Activated CD8-positive, alpha-beta memory T cell treated with anti-CD3 and anti-CD28 coated beads, Interleukin-2, amount 50 U/mL, for 24 hours (primary cell): ENCODE data around the gene COX19.
A peak's percentile ranks its signal among the peaks of the same experiment; 100 is the strongest.
"Not testable (repeated sequence)": the region's sequence is repeated elsewhere in the genome, so short reads cannot be mapped to it uniquely, and the experiment has no call there.

Experiments
- DNase-seq: peaks from one replicate; pipeline ENCODE4 v3.0.0-alpha.2; 2020; ENCODE audit errors: extremely low read depth

The COX19 gene

DNA sequence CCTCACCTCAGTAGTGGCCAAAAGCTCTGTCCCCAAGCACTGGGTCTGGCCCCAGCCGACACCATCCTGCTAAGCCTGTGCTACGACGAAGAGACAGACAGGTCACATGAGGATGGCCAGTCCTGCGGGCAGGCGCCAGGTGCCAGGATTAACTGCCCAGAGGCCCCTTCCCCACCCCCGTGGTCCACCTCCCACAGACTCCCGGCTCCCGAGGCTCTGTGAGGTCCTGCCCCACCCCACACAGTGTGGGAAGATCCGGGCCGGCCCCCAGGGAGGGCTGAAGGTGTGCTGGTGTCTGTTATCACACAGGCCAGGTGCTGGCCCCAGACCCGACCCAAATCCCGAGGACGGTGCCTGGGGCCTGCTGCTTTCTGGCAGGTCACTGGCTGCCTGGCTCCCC, 34.9 kb upstream of the COX19 start:
- DNase-seq: no peak

DNA sequence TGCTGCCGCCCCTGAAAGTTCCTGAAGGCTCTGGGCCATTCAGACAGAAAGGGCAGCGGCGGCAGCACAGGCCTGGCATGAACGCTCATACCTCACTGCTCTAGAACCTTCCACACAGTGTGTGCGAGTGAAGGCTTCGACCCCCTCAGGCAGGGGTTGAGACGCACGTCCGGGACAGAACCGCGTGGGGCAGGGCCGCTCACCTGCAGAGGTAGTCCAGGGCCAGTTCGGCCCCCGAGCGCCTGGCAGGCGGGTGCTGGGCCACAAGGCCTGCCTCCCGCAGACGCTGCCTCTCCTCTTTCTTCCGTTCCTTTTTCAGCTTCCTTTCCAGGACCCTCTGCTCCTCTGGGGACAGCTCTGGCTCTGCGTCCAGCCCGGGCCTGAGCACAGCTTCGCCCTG, 34.4 kb upstream of the COX19 start:
- DNase-seq: no peak

DNA sequence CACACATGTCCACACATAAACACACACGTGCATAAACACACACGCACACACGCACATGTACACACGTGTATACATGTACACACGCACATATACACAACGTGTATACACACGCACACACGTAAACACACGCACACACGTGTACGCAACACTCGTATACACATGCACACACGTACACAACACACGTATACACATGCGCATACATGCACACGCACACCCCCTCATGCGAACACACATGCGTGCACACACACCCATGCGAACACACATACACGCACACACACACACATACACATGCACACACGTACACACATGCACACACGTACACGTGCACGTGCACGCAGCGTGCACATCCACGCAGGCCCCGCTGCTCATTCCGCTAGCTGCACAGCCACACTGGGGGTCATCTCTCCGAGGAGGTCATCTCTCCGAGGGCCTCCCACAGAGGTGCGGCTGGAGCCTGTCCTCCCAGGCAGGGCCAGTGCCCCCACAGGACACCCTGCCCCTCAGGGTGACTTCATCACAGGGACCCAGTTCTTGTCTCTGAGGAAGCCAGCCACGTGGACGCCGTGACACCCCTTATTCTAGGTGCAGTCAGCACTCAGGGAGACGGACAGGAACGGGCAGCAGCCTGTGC, 33.5 kb upstream of the COX19 start:
- no peak for DNase-seq

DNA sequence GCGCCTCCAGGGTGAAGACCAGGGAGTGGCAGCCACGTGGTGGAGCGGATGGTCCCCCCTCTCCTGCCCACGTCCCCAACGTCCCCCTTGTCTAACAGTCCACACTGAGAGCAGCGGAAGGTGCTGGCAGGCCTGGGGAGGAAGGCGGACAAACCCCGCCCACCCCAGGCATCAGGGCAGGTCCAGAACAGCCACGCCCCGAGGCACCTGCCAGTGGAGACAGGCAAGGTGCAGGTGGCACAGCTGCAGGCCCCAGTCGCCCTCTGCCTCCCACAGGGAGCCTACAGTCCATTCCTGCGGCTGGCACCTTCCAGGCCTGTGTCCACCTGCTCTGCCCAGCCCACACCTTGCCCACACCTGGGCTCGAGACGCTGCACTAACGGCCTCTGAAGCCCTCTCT, 32.6 kb upstream of the COX19 start:
- no peak for DNase-seq

DNA sequence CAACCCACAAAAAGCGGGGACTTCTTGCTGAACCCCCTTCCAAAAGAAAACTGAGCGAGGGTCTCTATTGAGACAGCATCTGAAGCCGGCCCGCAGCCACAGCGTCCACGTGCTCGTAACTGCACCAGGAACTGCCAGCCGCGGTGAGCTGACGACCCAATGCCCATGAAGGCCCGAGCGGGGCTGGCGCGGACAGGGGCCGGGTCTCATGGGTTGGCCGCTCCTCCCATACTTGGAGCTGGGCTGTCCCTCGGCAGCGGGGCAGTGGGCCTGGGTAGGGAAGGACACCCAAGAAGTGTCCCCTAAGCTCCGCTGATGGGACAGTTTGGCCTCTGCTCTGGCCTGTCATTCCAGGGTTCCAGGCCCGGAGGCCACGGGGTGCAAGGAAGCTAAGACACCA, 30.0 kb upstream of the COX19 start:
- no peak for DNase-seq

DNA sequence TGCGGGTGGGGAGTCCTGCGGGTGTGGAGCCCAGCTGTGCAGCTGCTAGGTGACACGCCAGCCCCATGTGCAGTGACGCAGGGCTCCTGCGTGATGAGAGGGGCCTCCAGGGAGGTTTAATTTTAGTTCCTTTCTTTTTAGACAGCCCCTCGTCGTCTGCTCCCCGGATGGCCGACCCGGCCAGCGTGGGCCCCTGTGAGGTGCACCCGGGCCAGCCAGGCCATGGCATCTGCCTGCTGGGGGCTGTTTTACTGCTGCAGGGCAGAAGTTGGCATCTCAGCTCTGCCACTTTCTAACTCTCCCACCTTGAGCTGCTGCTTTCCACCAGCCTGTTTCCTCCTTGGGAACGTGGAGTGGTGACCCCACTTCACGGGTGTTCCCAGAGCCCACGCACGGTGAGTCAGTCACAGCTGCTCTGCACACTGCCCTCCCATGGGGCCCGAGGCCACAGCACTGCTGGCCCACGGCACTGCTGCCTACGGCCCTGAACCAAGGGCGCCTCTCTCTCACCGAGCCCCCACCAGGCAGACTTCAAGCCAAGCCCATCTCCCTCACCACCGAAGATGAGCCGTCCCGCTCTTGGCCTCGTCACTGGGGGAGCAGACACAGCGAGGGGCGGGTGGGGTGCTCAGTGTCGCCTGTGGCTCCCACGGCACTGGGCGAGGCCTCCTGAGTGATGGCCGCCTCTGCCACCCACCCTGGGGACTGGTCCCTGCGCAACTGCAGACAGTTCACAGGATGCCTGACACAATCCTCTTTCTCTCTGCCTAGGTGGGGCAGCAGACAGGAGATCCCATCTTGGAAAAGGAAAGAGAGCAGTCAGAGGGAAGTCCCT, 28.9 kb upstream of the COX19 start:
- no peak for DNase-seq

DNA sequence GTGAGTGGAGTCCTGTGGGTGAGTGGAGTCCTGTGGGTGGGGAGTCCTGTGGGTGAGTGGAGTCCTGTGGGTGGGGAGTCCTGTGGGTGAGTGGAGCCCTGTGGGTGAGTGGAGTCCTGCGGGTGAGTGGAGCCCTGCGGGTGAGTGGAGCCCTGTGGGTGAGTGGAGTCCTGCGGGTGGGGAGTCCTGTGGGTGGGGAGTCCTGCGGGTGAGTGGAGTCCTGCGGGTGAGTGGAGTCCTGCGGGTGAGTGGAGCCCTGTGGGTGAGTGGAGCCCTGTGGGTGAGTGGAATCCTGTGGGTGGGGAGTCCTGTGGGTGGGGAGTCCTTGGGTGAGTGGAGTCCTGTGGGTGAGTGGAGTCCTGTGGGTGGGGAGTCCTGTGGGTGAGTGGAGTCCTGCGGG, 27.1 kb upstream of the COX19 start:
- not testable (repeated sequence) for DNase-seq

DNA sequence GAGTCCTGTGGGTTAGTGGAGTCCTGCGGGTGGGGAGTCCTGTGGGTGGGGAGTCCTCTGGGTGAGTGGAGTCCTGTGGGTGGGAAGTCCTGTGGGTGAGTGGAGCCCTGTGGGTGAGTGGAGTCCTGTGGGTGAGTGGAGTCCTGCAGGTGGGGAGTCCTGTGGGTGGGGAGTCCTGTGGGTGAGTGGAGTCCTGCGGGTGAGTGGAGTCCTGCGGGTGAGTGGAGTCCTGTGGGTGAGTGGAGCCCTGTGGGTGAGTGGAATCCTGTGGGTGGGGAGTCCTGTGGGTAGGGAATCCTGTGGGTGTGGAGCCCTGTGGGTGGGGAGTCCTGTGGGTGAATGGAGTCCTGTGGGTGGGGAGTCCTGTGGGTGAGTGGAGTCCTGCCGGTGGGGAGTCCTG, 26.7 kb upstream of the COX19 start:
- DNase-seq: not testable (repeated sequence)

DNA sequence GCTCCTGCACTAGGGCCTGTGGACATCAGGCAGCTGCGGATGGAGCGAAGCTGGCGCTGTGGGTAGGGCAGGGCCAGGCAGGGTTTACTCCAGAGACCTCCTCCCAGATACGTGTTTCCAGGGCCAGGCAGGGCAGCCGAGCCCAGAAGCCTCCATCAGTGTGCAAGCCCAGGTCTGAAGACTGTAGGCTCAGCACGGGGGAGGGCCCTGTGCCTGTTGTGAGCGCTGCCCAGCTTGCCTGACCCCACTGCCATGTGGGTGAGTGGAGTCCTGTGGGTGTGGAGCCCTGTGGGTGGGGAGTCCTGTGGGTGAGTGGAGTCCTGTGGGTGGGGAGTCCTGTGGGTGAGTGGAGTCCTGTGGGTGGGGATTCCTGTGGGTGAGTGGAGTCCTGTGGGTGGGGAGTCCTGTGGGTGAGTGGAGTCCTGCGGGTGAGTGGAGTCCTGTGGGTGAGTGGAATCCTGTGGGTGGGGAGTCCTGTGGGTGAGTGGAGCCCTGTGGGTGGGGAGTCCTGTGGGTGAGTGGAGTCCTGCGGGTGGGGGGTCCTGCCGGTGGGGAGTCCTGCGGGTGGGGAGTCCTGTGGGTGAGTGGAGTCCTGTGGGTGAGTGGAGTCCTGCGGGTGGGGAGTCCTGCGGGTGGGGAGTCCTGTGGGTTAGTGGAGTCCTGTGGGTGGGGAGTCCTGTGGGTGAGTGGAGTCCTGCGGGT, 25.9 kb upstream of the COX19 start:
- not testable (repeated sequence) for DNase-seq

DNA sequence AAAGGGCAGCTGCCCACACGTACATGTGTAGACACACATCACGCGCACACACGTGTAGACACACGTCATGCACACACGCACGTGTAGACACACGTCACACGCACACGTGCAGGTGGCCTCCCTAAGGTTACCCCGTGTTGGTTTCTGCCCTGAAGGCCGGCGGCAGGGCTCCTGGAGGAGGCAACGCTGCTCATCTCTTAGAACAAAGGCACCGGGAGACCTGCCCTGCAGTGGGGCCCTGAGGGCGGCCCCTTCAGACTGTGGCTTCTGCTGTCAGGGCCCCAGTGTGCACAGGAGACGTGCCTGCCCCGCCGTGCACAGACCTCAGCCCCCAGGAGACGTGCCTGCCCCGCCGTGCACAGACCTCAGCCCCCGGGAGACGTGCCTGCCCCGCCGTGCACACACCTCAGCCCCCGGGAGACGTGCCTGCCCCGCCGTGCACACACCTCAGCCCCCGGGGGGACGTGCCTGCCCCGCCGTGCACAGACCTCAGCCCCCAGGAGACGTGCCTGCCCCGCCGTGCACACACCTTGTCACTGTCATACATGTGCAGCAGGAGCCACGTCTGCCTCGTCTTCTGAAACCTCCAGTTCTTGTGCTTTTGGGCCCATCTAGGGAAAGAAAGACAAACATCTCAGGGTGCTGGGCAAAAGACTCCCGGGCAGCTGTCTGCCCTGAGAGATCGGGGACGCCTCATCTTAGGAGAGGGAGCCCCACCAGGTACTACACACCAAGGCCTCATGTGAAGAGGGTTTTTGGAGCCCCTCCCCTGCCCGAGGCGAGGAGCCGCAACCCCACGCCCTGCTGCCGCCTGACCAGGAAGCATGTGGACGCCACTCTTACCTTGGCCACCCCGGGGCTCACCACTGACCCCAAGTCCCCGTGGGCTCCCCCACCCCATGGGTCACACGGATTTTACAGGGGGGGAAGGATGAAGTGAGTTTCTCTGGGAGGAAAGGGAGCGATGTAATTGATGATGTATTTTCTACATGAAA, 24.9 kb upstream of the COX19 start:
- no peak for DNase-seq

DNA sequence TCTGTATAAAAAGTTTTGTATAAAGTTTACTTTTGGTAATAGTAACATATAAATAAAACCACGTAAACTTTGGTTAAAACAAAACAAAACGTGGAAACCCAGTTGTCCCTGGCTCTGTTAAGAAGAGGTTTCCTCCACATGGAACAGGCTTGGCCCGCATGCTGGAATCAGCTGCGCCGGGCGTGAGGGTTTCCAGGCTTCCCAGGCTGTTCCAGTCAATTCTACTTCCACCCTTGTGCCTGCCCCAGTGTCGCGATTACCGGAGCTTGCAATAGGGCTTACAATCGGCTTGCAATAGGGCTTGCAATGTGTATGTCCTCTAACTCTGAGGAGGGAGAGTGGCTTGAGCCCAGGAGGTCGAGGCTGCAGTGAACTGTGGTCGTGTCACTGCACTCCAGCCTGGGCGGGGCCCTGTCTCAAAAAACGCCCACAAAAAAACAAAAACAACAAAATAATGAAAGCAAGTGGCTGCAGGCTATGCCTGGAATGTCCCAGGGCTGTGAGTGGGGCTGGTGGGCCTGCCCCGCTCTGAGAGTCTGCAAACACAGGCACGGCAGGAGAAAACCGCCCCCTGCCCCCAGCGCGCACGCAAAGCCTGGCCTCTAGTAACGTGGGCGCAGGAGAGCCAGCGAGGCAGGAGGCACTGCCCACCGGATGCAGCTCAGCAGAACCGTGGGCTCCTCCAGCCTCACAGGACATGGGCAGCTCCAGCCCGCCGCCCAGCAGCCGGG, 24.0 kb upstream of the COX19 start:
- no peak for DNase-seq

DNA sequence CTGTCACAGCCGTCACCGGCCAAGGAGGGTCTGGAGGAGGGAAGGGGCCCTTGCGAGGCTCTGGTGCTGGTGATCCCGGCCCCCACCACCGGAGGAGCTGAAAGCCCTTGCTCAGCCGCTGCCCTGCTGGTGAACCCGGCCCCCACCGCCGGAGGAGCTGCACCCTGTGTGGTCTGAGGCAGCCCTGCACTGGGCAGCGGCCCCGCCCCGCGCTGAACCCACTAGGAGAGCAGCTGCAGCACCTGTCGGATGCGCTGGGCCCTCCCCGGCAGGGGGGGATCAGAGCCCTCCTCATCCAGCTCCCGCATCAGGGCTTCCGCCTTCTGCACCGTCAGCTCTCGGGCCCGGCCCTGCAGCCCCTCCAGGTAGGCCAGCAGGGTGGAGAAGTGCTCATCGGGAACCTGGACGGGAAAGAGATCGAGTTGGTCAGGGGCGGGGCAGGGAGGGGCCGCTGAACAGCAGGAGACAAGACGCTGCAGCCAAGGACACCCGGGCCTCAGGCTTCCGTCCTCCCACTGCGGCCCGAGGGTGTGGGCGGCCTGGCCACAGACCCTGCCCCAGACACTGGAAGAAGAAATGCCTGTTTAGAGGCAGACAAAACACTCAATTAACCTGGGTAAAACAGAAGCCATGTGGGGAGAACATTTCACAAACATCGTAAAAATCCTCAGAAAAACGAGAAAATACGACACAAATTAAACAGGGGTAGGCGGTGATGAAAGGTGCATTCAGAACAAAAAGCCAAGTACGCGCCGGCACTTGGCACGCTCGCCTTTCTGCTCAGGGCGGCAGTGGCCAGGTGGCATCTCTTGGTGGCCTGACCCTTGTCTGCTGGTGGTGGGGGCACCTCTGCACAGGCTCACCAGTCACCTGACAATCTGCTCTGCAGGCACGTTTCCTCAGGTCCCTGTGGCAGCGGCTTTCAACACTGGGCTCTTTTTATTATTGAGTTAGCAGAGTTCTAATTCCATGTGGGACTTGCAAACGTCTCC, 22.4 kb upstream of the COX19 start:
- no peak for DNase-seq

DNA sequence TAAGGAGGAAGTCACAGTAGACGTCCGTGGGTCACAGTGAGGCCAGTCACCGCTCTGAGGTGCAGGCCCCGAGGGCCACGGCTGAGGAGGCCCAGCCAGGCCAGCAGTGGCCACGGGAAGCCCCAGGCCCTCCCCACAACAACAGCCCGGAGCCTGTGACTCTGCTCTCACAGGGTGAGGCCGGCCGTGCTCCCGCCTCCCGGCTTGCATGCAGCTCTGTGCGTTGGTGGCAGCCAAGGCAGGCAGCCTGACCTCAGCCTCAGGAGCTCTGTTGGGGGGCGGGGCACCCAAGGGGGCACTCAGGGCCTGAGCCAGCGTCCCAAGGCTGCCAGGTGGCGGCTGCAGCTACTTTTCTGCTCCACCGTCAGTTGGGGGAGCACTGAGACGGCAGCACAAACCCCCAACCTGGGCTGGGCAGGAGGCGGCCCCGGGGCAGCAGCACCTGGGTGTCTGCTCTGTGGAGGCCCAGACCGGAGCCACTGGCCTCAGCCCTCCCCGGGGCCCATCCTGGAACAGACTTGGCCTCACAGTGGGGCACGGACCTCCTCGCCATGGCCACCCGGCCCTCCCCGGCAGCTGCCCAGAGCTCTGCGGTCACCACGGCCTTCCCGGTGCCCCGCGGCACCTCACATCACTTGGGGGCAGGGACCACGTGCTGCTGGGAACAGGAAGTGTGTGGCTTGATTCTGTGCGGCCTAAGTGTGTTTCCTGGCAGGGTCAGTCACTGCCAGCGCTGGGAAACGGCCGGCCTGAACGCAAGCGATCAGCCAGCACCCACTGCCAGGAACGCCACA, 20.9 kb upstream of the COX19 start:
- no peak for DNase-seq

DNA sequence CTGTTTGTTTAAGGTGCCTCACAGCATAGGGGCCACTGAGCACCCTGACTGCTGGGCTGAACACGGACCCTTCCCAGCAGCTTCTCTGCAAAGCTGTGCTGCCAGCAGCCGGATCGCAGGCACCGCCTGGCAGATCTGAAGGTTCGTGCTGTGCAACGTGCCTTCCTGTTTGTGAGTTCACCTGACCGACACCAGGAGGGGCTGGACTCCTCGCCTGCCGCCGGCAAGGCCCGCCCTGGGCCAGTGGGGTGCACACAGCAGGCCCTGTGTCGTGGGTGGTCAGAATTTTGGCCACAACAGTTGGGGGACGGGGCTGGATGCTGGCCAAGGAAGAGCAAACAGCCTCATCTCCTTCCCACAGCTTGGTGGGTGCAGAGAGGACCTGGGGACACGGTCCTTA, 20.2 kb upstream of the COX19 start:
- DNase-seq: no peak

DNA sequence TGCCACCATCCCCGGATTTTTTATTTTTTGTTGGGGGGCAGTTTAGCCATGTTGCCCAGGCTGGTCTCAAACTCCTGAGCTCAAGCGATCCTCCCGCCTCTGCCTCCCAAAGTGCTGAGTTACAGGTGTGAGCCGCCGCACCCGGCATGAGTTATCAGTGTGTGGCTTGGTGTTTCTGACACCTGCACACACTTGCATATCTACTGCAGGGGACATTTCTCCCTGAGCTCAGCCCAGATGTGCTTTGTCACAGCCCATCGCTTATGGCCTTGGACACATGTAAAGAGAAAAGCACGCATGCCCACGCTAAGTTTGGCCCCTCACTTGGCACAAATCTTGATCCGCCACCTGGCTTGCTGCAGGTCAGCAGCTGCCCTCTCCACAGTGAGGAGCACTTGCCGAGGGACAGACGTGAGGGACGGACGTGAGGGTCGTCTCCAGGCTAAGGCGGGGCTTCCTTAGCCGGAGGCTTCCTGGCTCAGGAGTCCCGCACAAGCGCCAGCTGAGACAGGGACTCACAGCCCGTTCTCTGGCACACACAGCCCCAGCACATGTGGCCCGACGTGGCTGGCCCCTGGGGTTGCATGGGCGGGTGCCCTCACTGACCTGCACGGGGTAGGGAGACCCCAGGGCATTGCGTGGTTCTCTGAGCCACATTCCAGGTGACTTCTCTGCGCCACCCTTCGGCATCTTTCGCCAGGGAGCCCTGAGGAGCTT, 19.4 kb upstream of the COX19 start:
- no peak for DNase-seq

DNA sequence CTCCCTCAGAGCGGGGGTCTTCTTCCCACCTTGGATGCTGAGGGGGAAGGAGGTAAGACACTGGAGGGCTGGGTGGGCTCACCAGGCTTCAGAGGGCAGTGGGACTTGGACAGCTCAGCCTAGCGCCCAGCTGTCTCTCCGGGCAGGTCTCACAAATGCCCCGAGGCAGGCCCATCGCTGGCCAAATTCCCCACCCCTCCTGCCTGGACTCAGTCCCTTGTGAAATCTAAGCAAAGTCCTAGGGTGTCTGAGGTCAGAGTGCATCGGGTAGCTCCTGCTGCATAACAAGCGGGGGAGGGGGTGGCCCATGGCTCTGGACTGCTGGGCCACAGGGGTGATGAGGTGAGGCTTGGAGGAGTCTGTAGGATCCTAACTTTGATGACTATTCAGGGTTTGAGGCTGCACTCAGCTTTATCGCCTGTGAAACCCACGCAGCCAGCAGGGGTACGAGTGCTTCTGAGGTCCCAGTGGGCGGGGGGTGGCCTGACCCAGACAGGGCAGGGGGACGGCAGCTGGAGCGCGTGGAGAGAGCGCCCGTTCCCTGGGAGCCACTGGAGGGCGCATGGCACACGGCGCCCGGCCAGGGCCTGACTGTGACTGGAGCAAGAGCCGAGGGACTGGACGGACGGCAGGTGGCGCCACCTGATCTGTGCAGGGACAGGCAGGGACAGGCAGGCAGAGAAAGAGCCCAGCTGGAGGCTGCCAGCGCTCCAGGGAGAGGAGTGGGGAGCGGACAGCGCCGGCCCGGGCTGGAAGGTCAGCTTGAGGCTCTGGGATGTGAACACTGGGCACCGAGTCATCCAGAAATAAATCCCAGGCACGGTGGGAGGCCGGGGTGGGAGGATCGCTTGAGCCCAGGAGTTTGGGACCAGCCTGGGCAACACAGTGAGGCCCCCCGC, 17.6 kb upstream of the COX19 start:
- DNase-seq: peak; percentile 69
